Ramos (cell line): Measurements from ENCODE around the gene KIF1B.

ENCODE experiments used
- in situ Hi-C: fragments of 300-500 bp; cut with MboI; formaldehyde crosslinking; loops from one replicate; pipeline ENCODE4 v1.14.3; 2022; ENCODE audit warnings: low sequenced_read_pairs; ENCODE audit not compliant: unreplicated experiment

KIF1B gene

GRCh38 chr1:10378081-10378841 is 167.9 kb downstream of the KIF1B start:
- in situ Hi-C loops, result no loop called here

GRCh38 chr1:10379101-10379620 is 168.8 kb downstream of the KIF1B start:
- in situ Hi-C loops, result no loop called here

- in situ Hi-C loops, result no loop called here
Measured at GRCh38 chr1:10379676-10380075, 169.3 kb downstream of the KIF1B start.

- in situ Hi-C loops, result no loop called here
Measured at GRCh38 chr1:10380594-10381275, 170.4 kb downstream of the KIF1B start.

GRCh38 chr1:10383630-10384029 is 173.3 kb downstream of the KIF1B start:
- in situ Hi-C loops, result no loop called here

GRCh38 chr1:10384219-10384618 is 173.8 kb downstream of the KIF1B start:
- in situ Hi-C loops, result no loop called here

- in situ Hi-C loops, result no loop called here
Measured at GRCh38 chr1:10386761-10387676, 176.6 kb downstream of the KIF1B start.

- in situ Hi-C loops, result no loop called here
Measured at GRCh38 chr1:10387677-10388386, 177.5 kb downstream of the KIF1B start.

GRCh38 chr1:10388387-10388715 is 178.0 kb downstream of the KIF1B start:
- in situ Hi-C loops, result no loop called here

- in situ Hi-C loops, result no loop called here
Measured at GRCh38 chr1:10389271-10389973, 179.1 kb downstream of the KIF1B start.

GRCh38 chr1:10396870-10397269 is 186.5 kb downstream of the KIF1B start:
- in situ Hi-C loops, result no loop called here

- in situ Hi-C loops, result no loop called here
Measured at GRCh38 chr1:10398278-10398733, 187.9 kb downstream of the KIF1B start.

GRCh38 chr1:10398734-10399443 is 188.5 kb downstream of the KIF1B start, which contains the start of gene PGD:
PGD (plus strand) TSS chr1:10399064; CDS start chr1:10399118, 54 bp downstream.
- in situ Hi-C loops, result no loop called here

- in situ Hi-C loops, result no loop called here
Measured at GRCh38 chr1:10399444-10399941, 189.1 kb downstream of the KIF1B start.

GRCh38 chr1:10400013-10400412 is 189.6 kb downstream of the KIF1B start:
- in situ Hi-C loops, result loop anchor here (25.0 kb wide), 1 partner anchor 663 kb away; no protein-coding TSS in a partner anchor

GRCh38 chr1:10401281-10401680 is 190.9 kb downstream of the KIF1B start:
- in situ Hi-C loops, result loop anchor here (25.0 kb wide), 1 partner anchor 664 kb away; no protein-coding TSS in a partner anchor

- in situ Hi-C loops, result loop anchor here (25.0 kb wide), 1 partner anchor 666 kb away; no protein-coding TSS in a partner anchor
Measured at GRCh38 chr1:10402729-10403274, 192.4 kb downstream of the KIF1B start.

- in situ Hi-C loops, result loop anchor here (25.0 kb wide), 1 partner anchor 670 kb away; no protein-coding TSS in a partner anchor
Measured at GRCh38 chr1:10407201-10407600, 196.8 kb downstream of the KIF1B start.
